Chondrocyte (in vitro differentiated cells): ENCODE data around the gene POC1B. TPM values are rescaled to one million over a fixed set of nuclear protein-coding genes. Genes with fewer than 3 reads are reported as not detected.
A peak's percentile ranks its signal among the peaks of the same experiment; 100 is the strongest.

Experiments
- DNase-seq: peaks from one replicate; pipeline ENCODE4 v3.0.0; 2021; ENCODE audit warnings: mixed read lengths, low spot score
- H3K27ac Mint-ChIP-seq: one replicate; pipeline ENCODE4 v1.8.0; 2021; ENCODE audit warnings: mild to moderate bottlenecking, moderate library complexity, mixed read lengths; ENCODE audit not compliant: unreplicated experiment
- H3K27me3 Mint-ChIP-seq: 2 replicates; pipeline ENCODE4 v1.8.0; 2021; ENCODE audit warnings: low read depth, mixed read lengths
- H3K36me3 Mint-ChIP-seq: 2 replicates; pipeline ENCODE4 v1.8.0; 2021; ENCODE audit warnings: low read depth, mixed read lengths
- H3K4me1 Mint-ChIP-seq: 2 replicates; pipeline ENCODE4 v1.8.0; 2021; ENCODE audit warnings: low read depth, mild to moderate bottlenecking, mixed read lengths
- H3K4me3 Mint-ChIP-seq: one replicate; pipeline ENCODE4 v1.8.0; 2021; ENCODE audit warnings: mild to moderate bottlenecking, moderate library complexity, mixed read lengths; ENCODE audit not compliant: unreplicated experiment
- H3K9me3 Mint-ChIP-seq: 2 replicates; pipeline ENCODE4 v1.8.0; 2021; ENCODE audit warnings: low read depth, mixed read lengths
- total RNA-seq: library from RNA; stranded (reverse); gene quantifications from 3 replicates; pipeline ENCODE4 v1.2.1, GENCODE V29; 2021
- TF ChIP-seq, protein P1 (sequence below): fragments of 200-600 bp; sonication (generic); IDR thresholded peaks from 2 replicates; pipeline ENCODE4 v1.5.0; 2021; ENCODE audit warnings: antibody characterized with exemption, mild to moderate bottlenecking, moderate library complexity

POC1B gene
- total RNA-seq, 1 donor from 2014 or later: 10.4 TPM

DNA sequence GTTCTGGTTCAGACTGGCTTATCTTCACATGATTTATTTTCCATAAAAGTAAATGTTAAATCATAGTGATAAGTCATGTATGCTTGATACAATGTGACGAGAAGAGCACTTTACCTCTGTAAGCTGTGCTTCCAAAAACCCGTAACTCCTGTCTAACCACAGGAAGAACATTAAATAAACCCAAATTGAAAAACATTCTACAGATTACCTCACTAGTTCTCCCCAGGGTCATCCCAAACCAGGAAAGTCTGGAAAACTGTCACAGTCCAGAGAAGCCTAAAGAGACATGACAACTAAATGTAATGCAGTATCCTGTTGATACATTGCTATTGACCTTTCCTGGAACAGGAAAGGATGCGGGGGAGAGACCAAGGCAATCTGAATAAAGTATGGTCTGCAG, 141.0 kb downstream of the POC1B start:
- Mint-ChIP-seq H3K4me3 (no peak overlapping the region), H3K27me3 (no peaks in the 10 kb centered on the region), H3K9me3 (no peaks in the 10 kb centered on the region), H3K4me1 (peaks cover 28% of the 10 kb centered on the region), H3K27ac (peak overlapping the region; percentile 76), H3K36me3 (no peaks in the 10 kb centered on the region)
- TF ChIP-seq, protein P1, sequence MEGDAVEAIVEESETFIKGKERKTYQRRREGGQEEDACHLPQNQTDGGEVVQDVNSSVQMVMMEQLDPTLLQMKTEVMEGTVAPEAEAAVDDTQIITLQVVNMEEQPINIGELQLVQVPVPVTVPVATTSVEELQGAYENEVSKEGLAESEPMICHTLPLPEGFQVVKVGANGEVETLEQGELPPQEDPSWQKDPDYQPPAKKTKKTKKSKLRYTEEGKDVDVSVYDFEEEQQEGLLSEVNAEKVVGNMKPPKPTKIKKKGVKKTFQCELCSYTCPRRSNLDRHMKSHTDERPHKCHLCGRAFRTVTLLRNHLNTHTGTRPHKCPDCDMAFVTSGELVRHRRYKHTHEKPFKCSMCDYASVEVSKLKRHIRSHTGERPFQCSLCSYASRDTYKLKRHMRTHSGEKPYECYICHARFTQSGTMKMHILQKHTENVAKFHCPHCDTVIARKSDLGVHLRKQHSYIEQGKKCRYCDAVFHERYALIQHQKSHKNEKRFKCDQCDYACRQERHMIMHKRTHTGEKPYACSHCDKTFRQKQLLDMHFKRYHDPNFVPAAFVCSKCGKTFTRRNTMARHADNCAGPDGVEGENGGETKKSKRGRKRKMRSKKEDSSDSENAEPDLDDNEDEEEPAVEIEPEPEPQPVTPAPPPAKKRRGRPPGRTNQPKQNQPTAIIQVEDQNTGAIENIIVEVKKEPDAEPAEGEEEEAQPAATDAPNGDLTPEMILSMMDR: no peak
- DNase-seq: no peak

DNA sequence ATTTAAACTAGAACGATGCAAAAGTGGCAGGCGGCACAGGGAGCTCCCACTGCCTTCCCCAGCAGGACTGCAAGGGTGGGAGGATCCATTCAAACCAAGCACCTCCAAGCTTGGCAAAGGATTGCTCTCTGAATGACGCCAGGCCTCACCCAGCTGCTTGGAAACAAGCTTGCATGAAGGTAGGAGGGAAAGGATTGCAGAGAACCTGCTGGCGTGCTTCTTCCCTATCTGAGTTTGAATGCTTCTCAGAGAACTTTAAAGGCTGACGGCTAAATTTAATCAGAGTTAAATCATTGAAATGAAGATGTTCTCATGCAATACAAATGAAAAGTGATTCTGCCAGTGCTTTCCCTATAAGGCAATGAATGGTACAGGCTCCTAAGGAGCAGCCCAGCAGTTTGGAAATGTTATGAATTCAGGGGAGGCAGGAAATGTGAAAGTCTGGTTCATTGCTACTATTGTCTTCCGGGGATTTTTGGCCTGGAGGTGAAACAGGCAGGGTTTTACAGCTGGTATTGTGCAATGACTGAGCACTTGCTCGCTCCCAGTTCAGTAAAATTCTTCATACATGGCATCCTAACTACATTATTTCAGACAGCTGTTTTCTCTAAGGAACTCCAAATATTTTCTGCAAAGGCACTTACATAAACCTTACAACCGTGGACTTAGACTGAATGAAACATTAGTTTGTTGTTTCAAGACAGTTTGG, 141.6 kb downstream of the POC1B start:
- no peak overlapping the region for H3K4me3 Mint-ChIP-seq
- peak overlapping the region; percentile 76 for H3K27ac Mint-ChIP-seq
- no peak for DNase-seq
- peaks cover 22% of the 10 kb centered on the region for H3K4me1 Mint-ChIP-seq
- no peaks in the 10 kb centered on the region for H3K9me3 Mint-ChIP-seq
- H3K36me3 Mint-ChIP-seq: no peaks in the 10 kb centered on the region
- TF ChIP-seq, protein P1: no peak
- no peaks in the 10 kb centered on the region for H3K27me3 Mint-ChIP-seq

DNA sequence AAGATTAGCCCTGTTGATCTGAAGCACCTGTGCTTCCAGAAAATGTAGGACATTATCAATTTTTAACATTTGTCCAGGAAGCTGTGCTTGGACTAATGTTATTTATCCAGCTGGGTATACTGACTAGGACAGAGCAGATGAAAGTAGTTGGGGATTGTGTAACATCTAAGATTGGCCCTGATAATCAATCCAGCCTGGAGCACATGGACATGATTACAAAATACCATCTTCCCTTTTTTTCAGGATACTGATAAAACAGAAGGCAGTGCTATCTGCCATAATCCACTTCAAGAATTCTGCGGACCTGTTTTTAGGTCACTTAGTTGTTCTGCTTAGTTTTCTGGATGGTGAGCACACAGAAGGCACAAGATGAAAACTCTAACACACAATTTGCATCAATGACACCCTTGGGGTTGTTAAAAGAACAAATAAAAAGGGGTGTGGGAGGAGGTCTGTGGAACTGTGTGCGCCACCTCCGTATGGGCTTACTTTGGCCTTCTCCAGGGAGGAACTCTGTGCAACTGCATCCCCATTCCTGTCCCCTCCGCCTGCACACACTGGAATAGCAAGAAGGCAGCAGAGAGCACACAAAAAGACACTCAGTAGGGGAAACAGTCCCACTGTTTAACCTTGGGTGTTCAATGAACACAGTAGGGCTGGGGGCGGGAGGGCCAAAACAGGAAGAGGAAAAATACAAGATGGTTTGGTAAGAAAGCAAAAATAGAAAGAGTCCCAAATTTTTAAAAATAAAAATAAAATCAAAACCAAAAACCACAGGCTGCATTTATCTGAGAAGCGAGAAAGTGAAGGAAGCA, 142.4 kb downstream of the POC1B start:
- no peak overlapping the region for H3K4me3 Mint-ChIP-seq
- no peak for DNase-seq
- H3K4me1 Mint-ChIP-seq: peaks cover 21% of the 10 kb centered on the region
- H3K9me3 Mint-ChIP-seq: no peaks in the 10 kb centered on the region
- H3K27me3 Mint-ChIP-seq: no peaks in the 10 kb centered on the region
- H3K36me3 Mint-ChIP-seq: no peaks in the 10 kb centered on the region
- TF ChIP-seq, protein P1: no peak
- H3K27ac Mint-ChIP-seq: peak overlapping the region; percentile 49

DNA sequence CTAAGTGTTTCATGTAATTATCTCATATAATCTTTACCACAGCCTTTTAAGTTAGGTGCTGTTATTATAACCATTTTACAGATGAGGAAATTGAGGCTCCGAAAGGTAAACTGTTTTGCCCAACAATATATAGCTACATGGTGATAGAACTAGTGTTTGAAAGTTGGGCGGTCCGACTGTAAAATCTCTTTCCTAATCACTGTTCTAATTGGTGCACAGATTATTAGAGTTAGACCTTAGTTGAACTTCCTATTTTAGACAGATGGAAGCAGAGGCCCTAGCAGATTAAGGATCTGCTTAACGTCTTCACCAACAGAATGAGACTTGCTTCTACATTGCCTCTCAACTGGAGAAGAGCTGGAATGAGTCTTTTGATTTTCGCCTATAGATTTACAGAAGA, 143.5 kb downstream of the POC1B start:
- no peak overlapping the region for H3K4me3 Mint-ChIP-seq
- H3K4me1 Mint-ChIP-seq: peaks cover 21% of the 10 kb centered on the region
- DNase-seq: no peak
- TF ChIP-seq, protein P1: no peak
- no peaks in the 10 kb centered on the region for H3K27me3 Mint-ChIP-seq
- H3K9me3 Mint-ChIP-seq: no peaks in the 10 kb centered on the region
- no peak overlapping the region for H3K27ac Mint-ChIP-seq
- H3K36me3 Mint-ChIP-seq: no peaks in the 10 kb centered on the region

DNA sequence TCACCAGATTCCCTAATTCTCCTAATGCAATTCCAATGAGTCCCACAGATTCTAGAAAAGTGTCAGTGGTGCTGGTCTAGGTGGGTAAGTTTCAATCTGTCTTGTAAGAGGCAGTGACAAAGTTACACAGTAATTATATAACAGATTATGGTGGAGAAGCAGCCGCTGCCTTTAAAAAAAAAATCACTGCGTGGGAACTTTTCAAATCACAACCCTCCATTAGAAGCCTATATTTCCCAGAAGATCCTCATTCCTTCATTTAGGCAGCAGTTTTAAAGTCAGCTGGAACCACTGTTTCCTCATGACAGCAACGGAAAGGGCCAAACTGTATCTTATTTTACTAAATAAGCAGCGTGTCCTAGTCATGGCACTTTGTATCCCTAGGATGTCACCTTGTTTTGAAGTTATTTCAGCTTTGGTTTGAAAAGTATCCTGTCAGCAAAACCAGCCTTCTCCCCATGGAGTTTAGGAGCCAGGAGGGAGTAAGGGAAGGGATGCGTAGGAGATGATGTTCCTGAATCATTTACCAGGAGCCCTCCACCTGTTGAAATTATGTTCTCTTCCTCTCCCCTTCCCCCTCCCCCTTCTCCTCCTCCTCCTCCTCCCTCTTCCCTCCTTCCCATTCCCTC, 145.9 kb downstream of the POC1B start:
- Mint-ChIP-seq H3K27ac (no peak overlapping the region), H3K4me1 (peaks cover 26% of the 10 kb centered on the region), H3K36me3 (no peaks in the 10 kb centered on the region), H3K27me3 (no peaks in the 10 kb centered on the region), H3K4me3 (no peak overlapping the region), H3K9me3 (no peaks in the 10 kb centered on the region)
- TF ChIP-seq, protein P1: no peak
- DNase-seq: no peak
